SK-N-SH (cell line): ENCODE measurements around the gene ELF4. TPM values are rescaled to one million over a fixed set of nuclear protein-coding genes. Genes with fewer than 3 reads are reported as not detected.

ENCODE experiments used
- CTCF ChIA-PET: fragments of 300-600, 350-600 bp; formaldehyde crosslinking; extraction: SDS; loops from one replicate; lab custom pipeline; 2021; lab: Yijun Ruan, JAX
- POLR2A ChIA-PET: fragments of 350-600 bp; sonication (Branson Sonifier 250); formaldehyde crosslinking; extraction: SDS; loops from one replicate; lab custom pipeline; 2020; ENCODE audit warnings: antibody characterized with exemption, inconsistent platforms; lab: Yijun Ruan, JAX
- DNase-seq: peaks from one replicate; pipeline ENCODE4 v3.0.0; 2012
- H2AFZ ChIP-seq: fragments of 200-600 bp; sonication (generic); 2 replicates; pipeline ENCODE4 v1.8.1; 2016; ENCODE audit warnings: antibody characterized with exemption, mild to moderate bottlenecking, low read depth
- H3F3A ChIP-seq: fragments of 200-600 bp; sonication (generic); replicated peaks from 2 replicates; pipeline ENCODE3; 2016; ENCODE audit warnings: antibody characterized with exemption, mild to moderate bottlenecking; ENCODE audit not compliant: insufficient read depth
- H3K27ac ChIP-seq, 2 experiments: fragments of 200-500 bp in 1 of 2; fragments of 200-600 bp in 1 of 2; sonication (Bioruptor generic) in 1 of 2; sonication (generic), shearing (Covaris generic) in 1 of 2; 2 replicates each; pipeline versions ENCODE4 v1.5.1 to v1.6.1; 2014 to 2016; ENCODE audit warnings: low read depth in 2 of 2, inconsistent platforms in 1 of 2, low read length in 1 of 2, mild to moderate bottlenecking in 1 of 2, mixed read lengths in 1 of 2
- H3K27me3 ChIP-seq: fragments of 200-600 bp; sonication (generic), shearing (Covaris generic); 2 replicates; pipeline ENCODE4 v1.6.1; 2016; ENCODE audit warnings: mixed run types; ENCODE audit not compliant: insufficient read depth
- H3K36me3 ChIP-seq, 2 experiments: fragments of 200-500 bp in 1 of 2; fragments of 200-600 bp in 1 of 2; sonication (Bioruptor generic) in 1 of 2; sonication (generic) in 1 of 2; replicated peaks in 1 of 2; 2 replicates each; pipeline versions ENCODE3 to v1.5.1; 2014 to 2016; ENCODE audit warnings: low read length in 1 of 2, mild to moderate bottlenecking in 1 of 2; ENCODE audit not compliant: insufficient read depth in 2 of 2, control insufficient read depth in 1 of 2
- H3K4me1 ChIP-seq, 2 experiments: fragments of 200-500 bp in 1 of 2; fragments of 200-600 bp in 1 of 2; sonication (Bioruptor generic) in 1 of 2; sonication (generic), shearing (Covaris generic) in 1 of 2; 2 replicates each; pipeline versions ENCODE4 v1.5.1 to v1.6.1; 2014 to 2016; ENCODE audit warnings: low read depth in 1 of 2, low read length in 1 of 2, mixed run types in 1 of 2; ENCODE audit not compliant: insufficient read depth in 2 of 2, control insufficient read depth in 1 of 2
- H3K4me2 ChIP-seq: fragments of 200-600 bp; sonication (generic), shearing (Covaris generic); 2 replicates; pipeline ENCODE4 v1.6.1; 2017; ENCODE audit warnings: mixed run types
- H3K4me3 ChIP-seq, 2 experiments: fragments of 200-500 bp in 1 of 2; fragments of 200-600 bp in 1 of 2; sonication (Bioruptor generic) in 1 of 2; sonication (generic), shearing (Covaris generic) in 1 of 2; 2 replicates each; pipeline versions ENCODE4 v1.5.1 to v1.8.1; 2014 to 2016; ENCODE audit warnings: low read depth in 2 of 2, inconsistent platforms in 1 of 2, low read length in 1 of 2, mild to moderate bottlenecking in 1 of 2, mixed read lengths in 1 of 2, moderate library complexity in 1 of 2
- H3K79me2 ChIP-seq: fragments of 200-600 bp; sonication (generic); 2 replicates; pipeline ENCODE4 v1.8.1; 2017; ENCODE audit warnings: mild to moderate bottlenecking; ENCODE audit not compliant: insufficient read depth
- H3K9ac ChIP-seq: fragments of 200-600 bp; sonication (generic); 2 replicates; pipeline ENCODE4 v1.6.1; 2017; ENCODE audit warnings: mixed run types
- H3K9me2 ChIP-seq: fragments of 200-600 bp; sonication (generic); 2 replicates; pipeline ENCODE4 v1.6.1; 2017; ENCODE audit warnings: mixed run types
- H3K9me3 ChIP-seq: fragments of 200-600 bp; sonication (generic); 2 replicates; pipeline ENCODE4 v1.6.1; 2017; ENCODE audit warnings: mixed run types, mild to moderate bottlenecking, moderate library complexity
- H4K20me1 ChIP-seq: fragments of 200-600 bp; sonication (generic); 2 replicates; pipeline ENCODE4 v1.6.1; 2017; ENCODE audit warnings: mild to moderate bottlenecking, mixed run types; ENCODE audit not compliant: insufficient read depth
- FOSL2 ChIP-seq: IDR thresholded peaks from 2 replicates; pipeline ENCODE4 v1.4.0; 2012; ENCODE audit warnings: low read depth, mild to moderate bottlenecking, moderate library complexity, borderline replicate concordance
- GATA2 ChIP-seq: sonication (generic); formaldehyde crosslinking; IDR thresholded peaks from 2 replicates; pipeline ENCODE4 v1.5.0; 2020; ENCODE audit warnings: mild to moderate bottlenecking, missing genetic modification reagents
- IRF3 ChIP-seq: fragments of 150-350 bp; IDR thresholded peaks from 2 replicates; pipeline ENCODE4 v1.6.1; 2016; ENCODE audit warnings: mild to moderate bottlenecking, low read depth, low read length
- JUND ChIP-seq: IDR thresholded peaks from 2 replicates; pipeline ENCODE4 v1.4.0; 2012
- RCOR1 ChIP-seq: fragments of 150-350 bp; IDR thresholded peaks from 2 replicates; pipeline ENCODE4 v1.6.1; 2017; ENCODE audit warnings: antibody characterized with exemption, low read length
- SMC3 ChIP-seq: IDR thresholded peaks from 2 replicates; pipeline ENCODE4 v1.6.1; 2012; ENCODE audit warnings: low read depth, low read length, improper control_type of control experiment
- YY1 ChIP-seq: IDR thresholded peaks from 2 replicates; pipeline ENCODE4 v1.4.0; 2012; ENCODE audit warnings: low read depth, mild to moderate bottlenecking
- WGBS: methylation state at CpG from one replicate; pipeline ENCODE4 v1.1.6; 2017; ENCODE audit warnings: low lambda C conversion rate; 5-methylcytosine and 5-hydroxymethylcytosine counted together
- polyA plus RNA-seq, 3 experiments: library from polyadenylated mRNA; depleted of rRNA; stranded (reverse); fragments of >200 nt; gene quantifications; 2 replicates each; pipeline ENCODE4 v1.2.3, GENCODE V29; 2012
- TF ChIP-seq, protein P1 (sequence below): IDR thresholded peaks from 2 replicates; pipeline ENCODE4 v1.6.1; 2012; ENCODE audit warnings: mild to moderate bottlenecking, low read depth, low read length, moderate library complexity

Gene ELF4
- polyA plus RNA-seq, 1 of the 3 experiments (the other 2 are of a cell fraction) = 9.6 TPM

DNA sequence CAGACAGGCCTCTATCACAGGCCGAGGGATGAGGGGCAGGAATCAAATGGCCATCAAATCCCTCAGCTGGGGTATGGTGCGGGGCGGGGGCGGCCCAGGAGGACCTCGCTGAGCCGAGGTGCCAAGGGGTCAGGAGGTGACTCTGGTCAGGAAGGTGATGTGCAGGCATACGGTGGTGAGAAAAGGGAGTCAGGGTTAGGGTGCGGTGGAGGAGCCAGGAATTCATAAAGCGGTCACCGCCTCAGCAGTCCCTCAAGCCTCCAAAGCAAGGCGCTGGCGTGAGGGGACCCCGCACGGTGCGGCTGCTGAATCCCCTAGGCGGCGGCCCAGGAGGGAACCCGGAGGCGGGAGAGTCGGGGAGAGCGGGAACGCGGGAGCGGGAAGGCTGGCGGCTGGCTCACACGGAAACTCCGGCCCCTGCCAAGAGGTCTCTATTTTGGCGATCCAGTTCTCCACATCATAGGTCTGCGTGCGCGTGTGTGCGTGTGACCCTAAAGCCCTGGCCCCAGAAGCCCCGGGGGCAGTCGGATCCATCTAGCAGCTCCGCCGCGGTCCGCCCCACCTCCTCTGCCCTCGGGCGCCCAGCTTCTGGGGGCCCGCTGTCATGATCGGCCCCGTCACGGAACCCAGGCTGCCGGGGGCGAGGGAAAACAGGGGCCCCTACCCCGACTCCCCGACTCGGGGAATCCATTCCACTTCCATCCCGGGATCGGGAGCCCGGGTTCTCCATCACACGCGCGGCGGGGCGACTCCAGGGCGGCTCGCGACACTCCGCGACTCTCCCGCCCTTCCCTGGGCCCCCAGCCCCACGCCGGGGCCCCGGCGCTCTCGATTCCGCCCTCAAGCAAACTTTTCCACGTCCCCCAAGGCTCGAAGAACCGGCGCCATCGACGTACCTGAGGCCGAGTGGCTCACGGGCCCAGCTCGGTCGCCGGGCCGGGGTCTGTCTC, 593 bp downstream of the ELF4 start:
- Histone ChIP-seq H3K9ac (peak overlapping the region; percentile 88), H3K4me1 (peaks cover 0 to 13% of the 10 kb centered on the region in 2 experiments; a peak in 1 of 4 replicates), H3K9me2 (no peaks in the 10 kb centered on the region), H3K9me3 (no peaks in the 10 kb centered on the region), H3K4me2 (peak overlapping the region; percentile 70), H3K36me3 (no peaks in the 10 kb centered on the region), H3F3A (no peaks in the 10 kb centered on the region), H3K27me3 (peaks cover 30% of the 10 kb centered on the region; the same call in 1 of the 2 replicates), H2AFZ (no peak overlapping the region), H3K4me3 (peak overlapping the region; percentile 57 to 62), H4K20me1 (peaks cover 7% of the 10 kb centered on the region; the same call in 1 of the 2 replicates), H3K27ac (peak overlapping the region in 1 of 2 experiments; percentile 69; a peak in 2 of 4 replicates), H3K79me2 (peaks cover 53% of the 10 kb centered on the region; the same call in 1 of the 2 replicates)
- CTCF ChIA-PET = interaction anchor here (0.8 to 1.3 kb wide), 4 partner anchors 11 to 30 kb away, joined by 3 to 4 read pairs (median 4); no protein-coding TSS in a partner anchor
- DNase-seq = peak; percentile 61
- 65% methylated on average over 35 of the region's 81 CpGs for WGBS
- POLR2A ChIA-PET = no interaction called here
- TF ChIP-seq FOSL2 = no peak
- no peak for TF ChIP-seq IRF3
- no peak for TF ChIP-seq RCOR1
- TF ChIP-seq YY1 = no peak
- TF ChIP-seq, protein P1, sequence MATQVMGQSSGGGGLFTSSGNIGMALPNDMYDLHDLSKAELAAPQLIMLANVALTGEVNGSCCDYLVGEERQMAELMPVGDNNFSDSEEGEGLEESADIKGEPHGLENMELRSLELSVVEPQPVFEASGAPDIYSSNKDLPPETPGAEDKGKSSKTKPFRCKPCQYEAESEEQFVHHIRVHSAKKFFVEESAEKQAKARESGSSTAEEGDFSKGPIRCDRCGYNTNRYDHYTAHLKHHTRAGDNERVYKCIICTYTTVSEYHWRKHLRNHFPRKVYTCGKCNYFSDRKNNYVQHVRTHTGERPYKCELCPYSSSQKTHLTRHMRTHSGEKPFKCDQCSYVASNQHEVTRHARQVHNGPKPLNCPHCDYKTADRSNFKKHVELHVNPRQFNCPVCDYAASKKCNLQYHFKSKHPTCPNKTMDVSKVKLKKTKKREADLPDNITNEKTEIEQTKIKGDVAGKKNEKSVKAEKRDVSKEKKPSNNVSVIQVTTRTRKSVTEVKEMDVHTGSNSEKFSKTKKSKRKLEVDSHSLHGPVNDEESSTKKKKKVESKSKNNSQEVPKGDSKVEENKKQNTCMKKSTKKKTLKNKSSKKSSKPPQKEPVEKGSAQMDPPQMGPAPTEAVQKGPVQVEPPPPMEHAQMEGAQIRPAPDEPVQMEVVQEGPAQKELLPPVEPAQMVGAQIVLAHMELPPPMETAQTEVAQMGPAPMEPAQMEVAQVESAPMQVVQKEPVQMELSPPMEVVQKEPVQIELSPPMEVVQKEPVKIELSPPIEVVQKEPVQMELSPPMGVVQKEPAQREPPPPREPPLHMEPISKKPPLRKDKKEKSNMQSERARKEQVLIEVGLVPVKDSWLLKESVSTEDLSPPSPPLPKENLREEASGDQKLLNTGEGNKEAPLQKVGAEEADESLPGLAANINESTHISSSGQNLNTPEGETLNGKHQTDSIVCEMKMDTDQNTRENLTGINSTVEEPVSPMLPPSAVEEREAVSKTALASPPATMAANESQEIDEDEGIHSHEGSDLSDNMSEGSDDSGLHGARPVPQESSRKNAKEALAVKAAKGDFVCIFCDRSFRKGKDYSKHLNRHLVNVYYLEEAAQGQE = no peak
- no peak for TF ChIP-seq GATA2 (CRISPR knock-in tag)
- TF ChIP-seq JUND = no peak
- no peak for TF ChIP-seq SMC3
